Measurements from ENCODE around the gene TRERF1.
"Not testable (repeated sequence)": the region's sequence is repeated elsewhere in the genome, so short reads cannot be mapped to it uniquely, and the experiment has no call there.

The TRERF1 gene

DNA sequence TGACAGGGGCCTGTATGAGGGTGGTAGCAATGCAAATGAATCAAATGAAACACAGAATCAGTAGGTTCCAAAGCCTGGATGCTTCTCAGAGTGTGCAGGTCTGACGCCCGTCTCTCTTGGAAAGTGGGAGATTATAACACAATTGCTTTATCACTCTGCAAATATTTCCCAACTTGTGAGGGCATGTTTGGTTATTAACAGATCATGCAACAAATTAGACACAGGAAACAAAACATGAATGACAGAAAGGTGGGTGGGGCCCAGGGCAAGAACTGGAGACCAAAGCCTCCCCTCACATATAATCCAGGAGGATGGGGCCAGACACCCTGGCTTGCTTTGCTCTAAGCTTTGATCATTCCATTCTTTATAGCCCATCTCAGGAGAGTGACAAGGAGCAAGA, 125.5 kb downstream of the TRERF1 start:
- no peak for DNase-seq

GRCh38 chr6:42324656-42325324, 126.9 kb downstream of the TRERF1 start:
- not testable (repeated sequence) for DNase-seq

More for the DNA sequence above, 125.5 kb downstream of the TRERF1 start:
- TF ChIP-seq POLR2A (IDR thresholded peaks at IDR 0.05; ENCODE audit: low read length), result no peak
- no peak for TF ChIP-seq GATA1 (IDR thresholded peaks at IDR 0.05; ENCODE audit: low read depth, low read length)

DNA sequence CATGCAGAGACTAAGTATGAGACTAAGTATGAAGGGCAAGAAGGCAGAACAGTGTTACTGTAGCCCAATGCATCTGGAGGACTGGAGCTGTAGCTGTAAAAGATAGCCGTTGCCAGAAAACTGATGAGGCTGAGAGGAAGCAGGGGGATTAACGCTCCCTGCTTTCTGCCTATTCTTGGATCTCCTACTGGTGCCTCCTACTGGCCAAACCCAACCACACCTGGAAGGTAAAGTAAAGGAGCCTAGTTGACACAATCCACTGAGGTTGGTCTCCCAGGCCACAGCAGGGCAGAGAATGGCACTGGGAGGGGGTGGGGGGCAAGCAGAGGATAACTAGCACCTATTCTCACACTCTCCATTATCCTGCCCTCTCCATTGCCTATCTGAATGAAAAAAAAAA, 129.1 kb downstream of the TRERF1 start:
- no peak for DNase-seq
- TF ChIP-seq POLR2A (IDR thresholded peaks at IDR 0.05; ENCODE audit: low read length) (no peak), GATA1 (IDR thresholded peaks at IDR 0.05; ENCODE audit: low read depth, low read length) (no peak)

DNA sequence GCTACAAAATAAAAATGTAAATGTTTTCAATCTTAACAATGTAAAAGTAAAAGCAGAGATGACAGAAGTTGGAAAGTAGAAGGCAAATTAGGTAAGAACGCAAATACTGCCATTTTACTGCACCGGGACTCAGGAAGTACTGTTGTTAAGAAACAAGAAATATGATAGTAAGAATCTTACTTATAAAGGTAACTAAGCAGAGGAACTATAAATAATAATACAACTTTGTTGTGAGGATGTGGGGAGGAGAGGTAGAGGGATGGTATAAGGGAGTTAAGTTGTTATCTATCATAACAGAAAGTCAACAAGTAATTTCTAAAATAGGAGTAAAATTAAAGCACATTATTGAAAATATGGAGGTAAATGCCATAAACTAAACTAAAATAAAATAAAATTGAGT, 129.8 kb downstream of the TRERF1 start:
- no peak for DNase-seq
- TF ChIP-seq POLR2A (IDR thresholded peaks at IDR 0.05; ENCODE audit: low read length) (no peak), GATA1 (IDR thresholded peaks at IDR 0.05; ENCODE audit: low read depth, low read length) (no peak)

- no peak for TF ChIP-seq GATA1 (IDR thresholded peaks at IDR 0.05; ENCODE audit: low read depth, low read length)
- no peak for TF ChIP-seq POLR2A (IDR thresholded peaks at IDR 0.05; ENCODE audit: low read length)
- DNase-seq, result no peak
These were observed 131.0 kb downstream of the TRERF1 start for GRCh38 chr6:42320762-42321161.

GRCh38 chr6:42318480-42318879, 133.2 kb downstream of the TRERF1 start:
- TF ChIP-seq GATA1 (IDR thresholded peaks at IDR 0.05; ENCODE audit: low read depth, low read length), result no peak
- no peak for TF ChIP-seq POLR2A (IDR thresholded peaks at IDR 0.05; ENCODE audit: low read length)
- DNase-seq, result no peak

DNA sequence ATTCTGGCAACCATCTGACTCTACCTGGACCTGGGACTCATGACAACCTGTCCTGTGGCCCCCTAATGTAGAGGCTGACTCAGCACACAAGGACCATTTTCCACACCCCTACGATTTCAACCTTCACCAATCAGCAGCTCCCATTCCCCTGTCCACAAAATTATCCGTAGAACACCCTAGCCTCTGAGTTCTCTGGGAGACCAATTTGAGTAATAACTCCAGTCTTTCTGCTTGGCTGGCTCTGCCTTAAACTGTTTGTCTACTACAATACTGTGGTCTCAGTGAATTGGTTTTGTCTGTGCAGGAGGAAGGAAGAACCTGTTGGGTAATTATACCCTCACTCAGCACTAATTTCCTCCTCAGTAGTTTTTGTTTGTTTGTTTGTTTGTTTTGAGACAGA, 134.7 kb downstream of the TRERF1 start:
- no peak for DNase-seq
- TF ChIP-seq GATA1 (IDR thresholded peaks at IDR 0.05; ENCODE audit: low read depth, low read length), result no peak
- no peak for TF ChIP-seq POLR2A (IDR thresholded peaks at IDR 0.05; ENCODE audit: low read length)

DNA sequence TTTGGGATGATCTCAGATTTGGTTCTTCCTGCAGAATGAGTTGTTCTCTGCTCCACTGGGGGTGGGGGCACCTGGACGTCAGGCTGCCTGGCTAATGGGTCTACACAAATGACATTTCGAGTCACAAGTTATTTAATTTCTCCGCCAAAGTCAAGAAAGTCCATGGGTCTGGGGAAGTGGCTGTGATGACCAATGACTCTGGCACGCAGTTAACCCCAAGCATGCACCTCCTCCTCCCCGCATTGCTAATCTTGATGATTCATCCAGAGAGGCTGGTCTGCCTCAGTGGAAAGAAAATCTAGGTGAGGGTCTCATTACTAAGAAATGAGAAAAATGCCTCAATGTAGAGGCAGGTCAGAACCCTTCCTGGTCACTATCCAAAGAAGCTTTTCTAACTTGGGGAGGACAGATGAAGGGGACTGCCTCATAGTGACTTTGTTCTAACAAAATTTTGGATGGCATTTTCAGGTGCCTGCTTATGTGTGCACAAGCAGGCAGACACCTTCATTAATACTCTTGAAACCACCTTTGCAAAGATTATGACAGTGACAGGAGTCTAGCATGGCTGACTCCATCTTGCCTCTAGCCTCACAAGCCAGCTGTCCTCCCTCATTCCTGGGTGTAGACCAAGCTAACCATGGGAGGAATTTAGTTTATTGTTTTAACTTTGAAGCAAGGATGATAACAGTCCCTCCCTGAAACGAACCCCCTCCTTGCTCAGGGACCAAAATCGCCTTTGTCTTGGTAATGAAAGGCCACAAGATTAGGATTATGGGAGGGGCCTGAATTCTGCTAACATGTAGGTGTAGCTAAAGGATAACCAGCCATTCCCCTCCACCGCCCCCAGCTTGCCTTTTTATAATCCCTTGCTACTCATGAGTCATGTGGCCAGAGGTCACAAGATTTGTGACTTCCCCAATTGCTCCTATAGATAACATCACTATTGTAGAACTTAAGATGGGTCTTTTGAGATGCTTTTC, 135.4 kb downstream of the TRERF1 start:
- TF ChIP-seq GATA1 (IDR thresholded peaks at IDR 0.05; ENCODE audit: low read depth, low read length) (no peak), POLR2A (IDR thresholded peaks at IDR 0.05; ENCODE audit: low read length) (no peak)
- DNase-seq, result peak; percentile 27 to 49

- no peak for DNase-seq
- no peak for TF ChIP-seq GATA1 (IDR thresholded peaks at IDR 0.05; ENCODE audit: low read depth, low read length)
- TF ChIP-seq POLR2A (IDR thresholded peaks at IDR 0.05; ENCODE audit: low read length), result no peak
These were observed 136.3 kb downstream of the TRERF1 start for GRCh38 chr6:42315259-42315990.

DNA sequence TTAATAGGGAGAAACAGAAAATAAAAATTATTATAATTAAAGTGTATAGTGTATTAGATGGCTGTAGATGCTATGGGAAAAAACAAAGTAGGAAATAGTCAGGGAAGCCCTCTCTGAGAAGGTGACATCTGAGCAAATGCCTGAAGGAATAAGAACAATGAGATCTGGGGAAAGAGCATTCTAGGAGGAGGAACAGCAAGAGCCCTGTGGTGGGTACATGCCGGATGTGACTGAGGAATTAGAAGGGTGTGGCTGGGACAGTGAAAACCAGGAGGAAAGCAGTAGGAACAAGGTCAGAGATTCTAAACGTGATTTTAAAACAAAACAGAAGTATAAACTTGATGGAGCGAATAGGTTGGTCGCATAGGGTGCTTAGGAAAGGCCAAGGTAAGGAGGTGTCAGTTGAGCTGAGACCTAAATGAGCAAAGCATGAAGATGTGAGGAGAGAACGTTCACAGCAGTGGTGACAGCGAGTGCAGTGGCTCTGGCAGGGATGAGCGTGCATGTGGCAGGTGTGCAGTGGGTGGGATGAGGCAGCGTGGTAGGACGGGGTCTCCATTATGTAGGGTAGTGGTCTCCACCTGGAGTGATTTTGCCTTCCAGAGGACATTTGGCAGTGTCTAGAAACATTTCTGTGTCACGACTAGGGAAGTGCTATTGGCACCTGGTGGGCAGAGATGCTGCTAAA, 137.0 kb downstream of the TRERF1 start:
- DNase-seq, result no peak
- no peak for TF ChIP-seq POLR2A (IDR thresholded peaks at IDR 0.05; ENCODE audit: low read length)
- no peak for TF ChIP-seq GATA1 (IDR thresholded peaks at IDR 0.05; ENCODE audit: low read depth, low read length)

- TF ChIP-seq GATA1 (IDR thresholded peaks at IDR 0.05; ENCODE audit: low read depth, low read length) (no peak), POLR2A (IDR thresholded peaks at IDR 0.05; ENCODE audit: low read length) (no peak)
- DNase-seq, result peak; percentile 12 to 38
These were observed 137.7 kb downstream of the TRERF1 start for GRCh38 chr6:42313941-42314570.

DNA sequence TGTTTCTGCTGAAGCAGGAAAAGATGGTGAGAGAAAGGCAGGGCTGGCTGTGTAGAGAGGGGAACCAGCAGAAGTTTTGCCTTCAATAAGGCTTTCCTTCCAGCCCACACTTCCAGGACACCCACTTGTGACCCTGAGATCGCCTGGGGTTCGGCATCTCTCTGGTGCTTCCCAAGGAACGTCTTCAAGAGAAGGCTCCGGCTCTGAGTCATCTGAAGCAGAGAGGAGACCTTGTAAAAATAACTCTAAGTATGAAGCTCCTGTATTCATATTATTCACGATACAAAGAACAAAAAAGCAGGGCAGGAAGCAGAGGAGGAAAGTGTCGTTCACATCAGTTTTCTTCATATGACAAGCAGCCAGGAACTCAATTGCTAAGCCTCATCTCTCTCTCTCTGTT, 138.7 kb downstream of the TRERF1 start:
- TF ChIP-seq GATA1 (IDR thresholded peaks at IDR 0.05; ENCODE audit: low read depth, low read length) (no peak), POLR2A (IDR thresholded peaks at IDR 0.05; ENCODE audit: low read length) (no peak)
- no peak for DNase-seq

DNA sequence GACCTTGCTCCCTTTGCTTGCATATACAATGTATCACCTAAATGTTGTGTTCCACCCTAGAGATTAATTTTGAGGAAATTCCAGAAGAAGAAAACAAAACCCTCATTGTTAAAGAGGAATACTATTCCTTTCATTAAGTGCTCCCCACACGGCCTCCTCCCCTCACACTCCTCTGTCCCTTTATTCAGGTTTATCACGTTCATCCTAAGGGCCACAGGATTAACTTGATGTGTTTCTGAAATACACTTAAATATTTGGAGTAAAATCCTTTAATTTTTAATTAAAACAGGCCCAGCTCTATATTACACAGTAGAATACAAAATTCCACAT, 144.6 kb downstream of the TRERF1 start:
- no peak for DNase-seq
- TF ChIP-seq GATA1 (IDR thresholded peaks at IDR 0.05; ENCODE audit: low read depth, low read length) (no peak), POLR2A (IDR thresholded peaks at IDR 0.05; ENCODE audit: low read length) (no peak)
